ENCODE results near the gene TRIM47.

The TRIM47 gene

DNA sequence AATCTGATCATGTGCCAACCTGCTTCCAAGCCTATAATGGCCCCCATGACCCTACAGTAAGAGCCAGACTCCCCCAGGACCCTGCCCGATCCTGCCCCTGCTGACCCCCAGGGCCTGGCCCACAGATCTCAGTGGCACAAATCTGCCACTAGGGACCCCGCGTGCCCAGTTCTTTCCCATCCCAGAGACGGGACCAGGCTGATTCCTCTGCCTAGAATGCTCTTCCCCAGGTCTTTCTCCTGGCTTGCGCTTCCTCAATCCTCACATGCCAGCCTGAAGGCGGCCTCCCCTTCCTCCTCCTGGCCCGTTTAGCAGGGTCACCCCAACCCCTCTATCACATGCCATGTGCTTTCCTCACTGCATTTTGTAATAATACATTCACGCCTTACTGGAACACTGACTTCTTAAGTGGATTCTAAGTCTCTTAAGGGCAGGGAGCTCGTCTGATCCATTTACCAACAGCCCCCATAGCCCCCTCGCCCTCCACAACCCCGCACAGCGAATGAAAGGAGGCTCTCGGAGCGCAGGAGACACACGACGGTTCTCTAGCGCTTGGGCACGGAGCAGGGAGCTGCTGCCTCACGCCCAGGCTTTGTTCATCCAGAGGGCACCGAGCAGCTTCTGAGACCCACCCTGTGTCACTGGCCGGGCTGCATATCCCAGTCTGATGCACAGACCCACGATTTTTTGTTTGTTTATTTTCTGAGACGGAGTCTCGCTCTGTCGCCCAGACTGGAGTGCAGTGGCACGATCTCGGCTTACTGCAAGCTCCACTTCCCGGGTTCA is 17.2 kb upstream of the TRIM47 start:
- 0 out of 2 replicates have a peak, but pooled peaks have one; percentile 6 for TF ChIP-seq CTCF (IDR thresholded peaks at IDR 0.05)
- TF ChIP-seq ZFX (IDR thresholded peaks at IDR 0.05; ENCODE audit: borderline replicate concordance): no peak
- peak overlapping the region; percentile 94 for H3K27ac ChIP-seq

DNA sequence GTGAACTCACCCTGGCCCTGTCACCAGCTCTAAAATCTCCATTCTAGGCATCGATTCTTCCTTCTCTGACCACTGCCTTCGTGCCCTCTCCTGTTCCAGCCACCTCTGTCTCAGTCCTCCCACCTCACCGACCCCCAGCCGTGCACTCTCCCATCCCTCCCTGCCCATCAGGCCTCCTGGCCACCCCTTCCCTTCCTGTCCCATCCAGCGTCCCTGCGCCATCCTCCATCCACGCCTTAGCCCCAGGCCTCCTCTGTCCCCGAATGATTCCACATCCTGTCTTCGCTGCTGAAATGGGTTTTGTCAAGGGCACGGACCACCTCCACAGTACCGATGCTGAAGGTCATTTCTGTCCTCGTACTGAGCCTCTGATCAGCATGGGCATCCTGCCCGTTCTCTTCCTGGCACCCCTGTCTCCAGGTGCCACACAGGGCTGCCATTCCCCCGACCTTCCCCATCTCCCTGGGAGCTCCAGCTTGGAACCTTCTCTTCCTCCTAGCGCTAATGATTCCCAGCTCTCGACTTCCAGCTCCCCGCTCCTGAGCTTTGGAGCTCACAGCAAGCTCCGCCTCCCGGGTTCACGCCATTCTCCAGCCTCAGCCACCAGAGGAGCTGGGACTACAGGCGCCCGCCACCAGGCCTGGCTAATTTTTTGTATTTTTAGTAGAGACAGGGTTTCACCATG is 15.8 kb upstream of the TRIM47 start:
- TF ChIP-seq ZFX (IDR thresholded peaks at IDR 0.05; ENCODE audit: borderline replicate concordance) (no peak), CTCF (IDR thresholded peaks at IDR 0.05) (no peak)
- H3K27ac ChIP-seq: no peak overlapping the region; the same call in 1 of the 2 replicates

- no peak for TF ChIP-seq ZFX (IDR thresholded peaks at IDR 0.05; ENCODE audit: borderline replicate concordance)
- no peak for TF ChIP-seq CTCF (IDR thresholded peaks at IDR 0.05)
- no peak overlapping the region; the same call in 1 of the 2 replicates for H3K27ac ChIP-seq
These were observed 15.1 kb upstream of the TRIM47 start for GRCh38 chr17:75893305-75894048.

GRCh38 chr17:75892556-75893224 is 14.3 kb upstream of the TRIM47 start:
- TF ChIP-seq ZFX (IDR thresholded peaks at IDR 0.05; ENCODE audit: borderline replicate concordance) (no peak), CTCF (IDR thresholded peaks at IDR 0.05) (no peak)
- H3K27ac ChIP-seq: no peak overlapping the region

- TF ChIP-seq ZFX (IDR thresholded peaks at IDR 0.05; ENCODE audit: borderline replicate concordance) (no peak), CTCF (IDR thresholded peaks at IDR 0.05) (no peak)
- H3K27ac ChIP-seq: no peak overlapping the region
These were observed 13.5 kb upstream of the TRIM47 start for GRCh38 chr17:75891605-75892555.

DNA sequence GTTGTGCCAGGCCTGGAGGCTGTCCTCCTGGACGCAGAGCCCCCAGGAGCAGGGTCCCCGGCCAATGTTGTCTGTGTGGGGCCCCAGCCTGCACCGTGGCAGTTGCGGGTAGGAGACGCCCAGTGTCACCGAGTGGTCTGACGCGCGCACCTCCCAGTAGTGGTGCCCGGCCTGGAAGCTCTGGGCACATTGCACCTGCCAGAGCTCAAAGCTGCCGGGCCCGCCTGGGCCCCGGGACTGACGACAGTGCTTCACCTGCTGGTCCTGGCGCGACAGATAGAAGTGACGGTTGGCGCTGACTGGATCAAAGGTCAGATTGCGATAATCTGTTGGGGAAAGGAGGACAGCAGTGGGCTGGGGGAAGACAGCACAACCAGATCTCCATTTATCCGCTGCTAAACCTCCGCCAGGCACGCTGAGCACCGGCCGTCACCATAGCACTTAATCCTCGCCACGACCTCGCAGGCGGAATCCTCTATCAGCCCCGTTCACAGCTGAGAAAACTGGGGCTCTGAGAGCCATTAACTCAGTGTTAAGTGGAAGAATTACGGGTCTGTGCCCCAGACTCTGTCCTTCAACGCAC is 12.7 kb upstream of the TRIM47 start:
- TF ChIP-seq ZFX (IDR thresholded peaks at IDR 0.05; ENCODE audit: borderline replicate concordance) (no peak), CTCF (IDR thresholded peaks at IDR 0.05) (no peak)
- H3K27ac ChIP-seq: no peak overlapping the region; the same call in 1 of the 2 replicates
